GM12864 (cell line): ENCODE data around the gene PLCH1.

ENCODE experiments used
- DNase-seq: peaks from one replicate; pipeline ENCODE4 v3.0.0-alpha.2; 2011; ENCODE audit warnings: low read depth
- H3K4me3 ChIP-seq: 2 replicates; pipeline ENCODE4 v1.5.1; 2011; ENCODE audit warnings: mild to moderate bottlenecking, low read depth, low read length, control low read depth
- CTCF ChIP-seq: IDR thresholded peaks from 2 replicates; pipeline ENCODE4 v1.5.1; 2011; ENCODE audit warnings: low read depth, mild to moderate bottlenecking, moderate library complexity, low read length, control low read depth, inconsistent platforms; ENCODE audit errors: missing control alignments

PLCH1 gene

GRCh38 chr3:155673421-155673820 is 71.5 kb downstream of the PLCH1 start:
- no peak overlapping the region for H3K4me3 ChIP-seq
- no peak for TF ChIP-seq CTCF
- no peak for DNase-seq

- H3K4me3 ChIP-seq: no peak overlapping the region
- no peak for DNase-seq
- no peak for TF ChIP-seq CTCF
Observed at GRCh38 chr3:155670335-155670734, 74.5 kb downstream of the PLCH1 start.

- no peak overlapping the region for H3K4me3 ChIP-seq
- TF ChIP-seq CTCF: no peak
- no peak for DNase-seq
Observed at GRCh38 chr3:155667988-155668387, 76.9 kb downstream of the PLCH1 start.

GRCh38 chr3:155664925-155665695 is 79.8 kb downstream of the PLCH1 start:
- no peak for DNase-seq
- no peak for TF ChIP-seq CTCF
- H3K4me3 ChIP-seq: no peak overlapping the region

GRCh38 chr3:155663467-155664212 is 81.2 kb downstream of the PLCH1 start:
- H3K4me3 ChIP-seq: no peak overlapping the region
- no peak for DNase-seq
- no peak for TF ChIP-seq CTCF

- no peak for TF ChIP-seq CTCF
- H3K4me3 ChIP-seq: no peak overlapping the region
- DNase-seq: no peak
Observed at GRCh38 chr3:155661760-155662159, 83.1 kb downstream of the PLCH1 start.

GRCh38 chr3:155661042-155661441 is 83.8 kb downstream of the PLCH1 start:
- no peak overlapping the region for H3K4me3 ChIP-seq
- no peak for TF ChIP-seq CTCF
- DNase-seq: no peak
